GM21423 (cell line): ENCODE measurements around the gene AGPS.
"Not testable (repeated sequence)": the region's sequence is repeated elsewhere in the genome, so short reads cannot be mapped to it uniquely, and the experiment has no call there.

Experiments used
- ATAC-seq: cut with Tn5 transposase; IDR thresholded peaks from one replicate; pipeline ENCODE4 v1.9.1; 2021; ENCODE audit warnings: mild to moderate bottlenecking, moderate library complexity; ENCODE audit not compliant: unreplicated experiment

The AGPS gene

GRCh38 chr2:177413703-177414102 lies 21.1 kb downstream of the AGPS start:
- ATAC-seq = no peak

GRCh38 chr2:177419274-177419673 lies 26.7 kb downstream of the AGPS start:
- no peak for ATAC-seq

- no peak for ATAC-seq
Observed at GRCh38 chr2:177422271-177422670, 29.7 kb downstream of the AGPS start.

- ATAC-seq = not testable (repeated sequence)
Observed at GRCh38 chr2:177424120-177424519, 31.5 kb downstream of the AGPS start.

- ATAC-seq = not testable (repeated sequence)
Observed at GRCh38 chr2:177424620-177425019, 32.0 kb downstream of the AGPS start.

GRCh38 chr2:177427316-177427715 lies 34.7 kb downstream of the AGPS start:
- no peak for ATAC-seq

GRCh38 chr2:177427936-177428335 lies 35.4 kb downstream of the AGPS start:
- not testable (repeated sequence) for ATAC-seq

- ATAC-seq = no peak
Observed at GRCh38 chr2:177429688-177430325, 37.2 kb downstream of the AGPS start.

GRCh38 chr2:177430411-177430810 lies 37.8 kb downstream of the AGPS start:
- no peak for ATAC-seq

GRCh38 chr2:177431111-177431725 lies 38.6 kb downstream of the AGPS start:
- not testable (repeated sequence) for ATAC-seq

- ATAC-seq = no peak
Observed at GRCh38 chr2:177432703-177433102, 40.1 kb downstream of the AGPS start.

- no peak for ATAC-seq
Observed at GRCh38 chr2:177433402-177433801, 40.8 kb downstream of the AGPS start.

- no peak for ATAC-seq
Observed at GRCh38 chr2:177434475-177434874, 41.9 kb downstream of the AGPS start.

- ATAC-seq = no peak
Observed at GRCh38 chr2:177445200-177445599, 52.6 kb downstream of the AGPS start.

- ATAC-seq = no peak
Observed at GRCh38 chr2:177448031-177448430, 55.5 kb downstream of the AGPS start.

GRCh38 chr2:177449159-177449558 lies 56.6 kb downstream of the AGPS start:
- no peak for ATAC-seq

- ATAC-seq = no peak
Observed at GRCh38 chr2:177455187-177455586, 62.6 kb downstream of the AGPS start.

GRCh38 chr2:177459756-177460155 lies 67.2 kb downstream of the AGPS start:
- not testable (repeated sequence) for ATAC-seq

GRCh38 chr2:177460973-177461585 lies 68.5 kb downstream of the AGPS start:
- no peak for ATAC-seq

- no peak for ATAC-seq
Observed at GRCh38 chr2:177464549-177464948, 72.0 kb downstream of the AGPS start.

GRCh38 chr2:177465400-177466138 lies 73.0 kb downstream of the AGPS start:
- no peak for ATAC-seq
